Uterus (tissue), 2 donors: ENCODE results near the gene ARID5B.
A peak's percentile ranks its signal among the peaks of the same experiment; 100 is the strongest.

Source experiments
- CTCF ChIP-seq, 4 experiments: fragments of 200-600 bp in 2 of 4; fragments of 450-650 bp in 2 of 4; sonication (generic) in 2 of 4; IDR thresholded peaks; one replicate each; pipeline ENCODE4 v1.5.1; 2016 to 2019; ENCODE audit warnings: antibody characterized with exemption in 4 of 4, mild to moderate bottlenecking in 2 of 4, moderate library complexity in 1 of 4
- POLR2A ChIP-seq, 2 donors: fragments of 450-650 bp; IDR thresholded peaks; one replicate each; pipeline ENCODE4 v1.6.1; 2016; ENCODE audit warnings: antibody characterized with exemption in 2 of 2, mild to moderate bottlenecking in 1 of 2, moderate library complexity in 1 of 2

GRCh38 chr10:62038609-62039190 lies 137.2 kb downstream of the ARID5B start:
- TF ChIP-seq POLR2A (IDR thresholded peaks at IDR 0.05) (no peak), CTCF (IDR thresholded peaks at IDR 0.05) (peak; percentile 80 to 92 (median 83))
